ENCODE results near the gene KHSRP.

- TF ChIP-seq CTCF (IDR thresholded peaks at IDR 0.05) = no peak
- no peak for TF ChIP-seq POLR2A (IDR thresholded peaks at IDR 0.05)
These were observed 42.8 kb upstream of the KHSRP start for GRCh38 chr19:6467384-6467783.

Data from ovary (tissue), 3 donors.